Measurements from ENCODE around the gene GNAI3. TPM values are rescaled to one million over a fixed set of nuclear protein-coding genes. Genes with fewer than 3 reads are reported as not detected.
A peak's percentile ranks its signal among the peaks of the same experiment; 100 is the strongest.

Gene GNAI3
- total RNA-seq, 2 experiments from 2014 or later, result 5.1 to 5.4 TPM

DNA sequence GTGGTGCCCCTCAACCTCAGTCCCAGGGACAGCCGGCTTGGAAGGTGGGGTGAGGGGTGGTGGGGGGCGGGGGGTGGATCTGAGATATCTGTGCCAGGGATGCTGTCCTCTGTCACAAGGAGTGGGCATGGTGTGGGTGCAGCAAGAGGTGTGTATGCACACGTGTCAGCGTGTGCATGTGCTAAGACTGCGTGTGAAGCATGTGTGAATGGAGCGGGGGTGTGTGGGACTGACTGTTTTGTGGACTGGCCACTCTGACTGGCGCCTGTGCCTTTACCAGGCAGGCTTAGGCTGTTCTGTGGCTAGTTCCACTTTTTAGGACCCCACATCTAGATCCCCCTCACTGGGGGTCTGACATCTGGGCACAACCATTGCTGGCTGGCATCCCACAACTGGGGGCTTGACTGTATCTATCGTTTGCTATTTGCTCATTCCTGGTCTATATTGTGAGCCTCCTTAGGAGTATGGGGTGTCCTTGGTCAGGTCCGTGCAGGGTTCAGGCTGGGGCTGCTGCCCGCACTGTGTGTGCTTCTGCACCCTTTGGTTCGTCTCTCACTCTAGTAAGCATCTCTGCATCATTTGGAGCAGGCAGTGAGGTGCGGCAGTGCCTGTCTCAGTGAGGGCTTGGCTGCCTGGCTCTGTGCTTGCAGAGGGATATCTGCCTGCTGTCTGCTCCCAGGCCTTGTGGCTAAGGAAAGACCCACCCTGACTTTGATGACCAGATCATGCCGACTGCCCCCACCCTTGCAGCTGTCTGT is 73.1 kb downstream of the GNAI3 start:
- DNase-seq (peak in 2 of 14 experiments; percentile 42 to 51), ATAC-seq (ENCODE audit: poor library complexity) (peak; percentile 12)
- POLR2A ChIA-PET, result interaction anchor here (2.7 kb wide), 1 partner anchor 75 kb away, joined by 13 read pairs; no protein-coding TSS in a partner anchor
- Mint-ChIP-seq H3K27me3 (no peaks in the 10 kb centered on the region), H3K4me3 (peak overlapping the region; percentile 99), H3K36me3 (ENCODE audit: low read depth) (peaks cover 13% of the 10 kb centered on the region), H3K27ac (peak overlapping the region; percentile 89), H3K4me1 (ENCODE audit: low read depth) (peaks cover 80% of the 10 kb centered on the region), H3K9me3 (no peaks in the 10 kb centered on the region)
- CTCF ChIA-PET, result interaction anchor here (1.3 kb wide), 1 partner anchor 75 kb away, joined by 5 read pairs; no protein-coding TSS in a partner anchor
- Histone ChIP-seq H3K27ac (ENCODE audit: low read depth in 1 of 2, low read length in 2 of 2) (peak overlapping the region; percentile 53 to 68), H3K4me3 (ENCODE audit: low read length) (peak overlapping the region; percentile 91), H3K4me1 (ENCODE audit: insufficient read depth, low read length) (peaks cover 73% of the 10 kb centered on the region), H3K36me3 (ENCODE audit: insufficient read depth, low read length) (peaks cover 14% of the 10 kb centered on the region), H3K27me3 (ENCODE audit: control insufficient read depth in 1 of 2, insufficient read depth in 2 of 2, low read length in 2 of 2) (no peaks in the 10 kb centered on the region), H3K9me3 (ENCODE audit: control insufficient read depth in 1 of 2, insufficient read depth in 1 of 2, low read length in 2 of 2) (no peaks in the 10 kb centered on the region)
- TF ChIP-seq, protein P1, sequence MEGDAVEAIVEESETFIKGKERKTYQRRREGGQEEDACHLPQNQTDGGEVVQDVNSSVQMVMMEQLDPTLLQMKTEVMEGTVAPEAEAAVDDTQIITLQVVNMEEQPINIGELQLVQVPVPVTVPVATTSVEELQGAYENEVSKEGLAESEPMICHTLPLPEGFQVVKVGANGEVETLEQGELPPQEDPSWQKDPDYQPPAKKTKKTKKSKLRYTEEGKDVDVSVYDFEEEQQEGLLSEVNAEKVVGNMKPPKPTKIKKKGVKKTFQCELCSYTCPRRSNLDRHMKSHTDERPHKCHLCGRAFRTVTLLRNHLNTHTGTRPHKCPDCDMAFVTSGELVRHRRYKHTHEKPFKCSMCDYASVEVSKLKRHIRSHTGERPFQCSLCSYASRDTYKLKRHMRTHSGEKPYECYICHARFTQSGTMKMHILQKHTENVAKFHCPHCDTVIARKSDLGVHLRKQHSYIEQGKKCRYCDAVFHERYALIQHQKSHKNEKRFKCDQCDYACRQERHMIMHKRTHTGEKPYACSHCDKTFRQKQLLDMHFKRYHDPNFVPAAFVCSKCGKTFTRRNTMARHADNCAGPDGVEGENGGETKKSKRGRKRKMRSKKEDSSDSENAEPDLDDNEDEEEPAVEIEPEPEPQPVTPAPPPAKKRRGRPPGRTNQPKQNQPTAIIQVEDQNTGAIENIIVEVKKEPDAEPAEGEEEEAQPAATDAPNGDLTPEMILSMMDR (IDR thresholded peaks at IDR 0.05), result no peak
- intact Hi-C loops (cut with DNase I, micrococcal nuclease), result loop anchor here (1.0 to 10.0 kb wide), 7 partner anchors 73 to 407 kb away; partner anchors contain the start of genes ATXN7L2 (in 1 of the 2), CYB561D1 (in 1 of the 2), GNAI3 (in 1 of the 2) and PSMA5 (in 1 of the 2)

DNA sequence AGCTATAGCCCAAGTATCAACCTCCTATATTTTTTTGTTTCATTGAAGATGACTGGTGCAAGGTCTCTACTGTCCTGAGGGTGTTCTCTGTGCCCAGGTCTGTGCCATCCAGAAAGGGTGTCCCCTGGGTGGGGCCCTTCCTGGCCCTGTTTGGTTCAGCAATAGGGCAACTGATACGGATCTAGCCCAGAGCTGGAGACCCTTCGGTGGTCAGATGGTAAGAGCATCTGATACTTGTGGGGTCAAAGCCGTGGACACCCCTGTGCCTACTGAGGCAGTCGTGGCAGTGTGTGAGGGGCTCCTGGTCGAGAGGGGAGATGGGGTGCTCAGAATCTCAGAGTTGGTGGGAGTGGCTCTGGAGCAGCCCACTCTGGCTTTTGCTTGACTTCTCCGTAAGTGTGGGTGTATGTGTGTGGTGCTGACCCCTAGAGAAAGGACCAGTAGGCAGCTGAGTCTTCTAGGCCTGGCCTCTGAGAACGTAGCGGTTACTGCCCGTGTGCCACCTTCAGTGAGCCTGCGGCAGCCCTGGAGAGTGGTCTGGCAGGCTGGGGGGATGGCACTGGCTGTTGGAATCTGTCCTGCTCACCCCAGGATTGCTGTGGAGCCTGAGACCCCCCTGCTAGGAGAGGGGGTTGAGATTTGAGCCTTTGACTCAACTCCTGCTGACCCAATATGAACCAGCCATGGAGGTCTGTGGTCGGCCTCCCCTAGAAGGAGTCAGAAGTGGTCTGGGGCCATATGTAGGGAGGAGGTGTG is 73.9 kb downstream of the GNAI3 start:
- H3K27me3 ChIP-seq (ENCODE audit: control insufficient read depth in 1 of 2, insufficient read depth in 2 of 2, low read length in 2 of 2), result no peaks in the 10 kb centered on the region
- peak overlapping the region; percentile 91 for H3K4me3 ChIP-seq (ENCODE audit: low read length)
- peak overlapping the region; percentile 50 to 53 for H3K27ac ChIP-seq (ENCODE audit: low read depth in 1 of 2, low read length in 2 of 2)
- Mint-ChIP-seq H3K4me1 (ENCODE audit: low read depth) (peaks cover 72% of the 10 kb centered on the region), H3K36me3 (ENCODE audit: low read depth) (peaks cover 19% of the 10 kb centered on the region), H3K9me3 (no peaks in the 10 kb centered on the region), H3K4me3 (peak overlapping the region; percentile 99), H3K27me3 (no peaks in the 10 kb centered on the region), H3K27ac (peak overlapping the region; percentile 89)
- ATAC-seq (ENCODE audit: poor library complexity), result no peak
- peaks cover 21% of the 10 kb centered on the region for H3K36me3 ChIP-seq (ENCODE audit: insufficient read depth, low read length)
- intact Hi-C loops (cut with DNase I, micrococcal nuclease), result loop anchor here (5.0 to 10.0 kb wide), 5 partner anchors 130 to 408 kb away; partner anchors contain the start of genes ATXN7L2 (in 1 of the 2), CYB561D1 (in 1 of the 2), PSMA5 (in 1 of the 2) and PSRC1 (in 1 of the 2)
- peak in 1 of 14 experiments; percentile 32 for DNase-seq
- peaks cover 65% of the 10 kb centered on the region for H3K4me1 ChIP-seq (ENCODE audit: insufficient read depth, low read length)
- no peaks in the 10 kb centered on the region for H3K9me3 ChIP-seq (ENCODE audit: control insufficient read depth in 1 of 2, insufficient read depth in 1 of 2, low read length in 2 of 2)
- ChIA-PET CTCF (no interaction called here), POLR2A (interaction anchor here (3.1 kb wide), 1 partner anchor 74 kb away, joined by 20 read pairs; the partner anchor contains the start of gene GNAI3)
- TF ChIP-seq, protein P1 (IDR thresholded peaks at IDR 0.05), result no peak

DNA sequence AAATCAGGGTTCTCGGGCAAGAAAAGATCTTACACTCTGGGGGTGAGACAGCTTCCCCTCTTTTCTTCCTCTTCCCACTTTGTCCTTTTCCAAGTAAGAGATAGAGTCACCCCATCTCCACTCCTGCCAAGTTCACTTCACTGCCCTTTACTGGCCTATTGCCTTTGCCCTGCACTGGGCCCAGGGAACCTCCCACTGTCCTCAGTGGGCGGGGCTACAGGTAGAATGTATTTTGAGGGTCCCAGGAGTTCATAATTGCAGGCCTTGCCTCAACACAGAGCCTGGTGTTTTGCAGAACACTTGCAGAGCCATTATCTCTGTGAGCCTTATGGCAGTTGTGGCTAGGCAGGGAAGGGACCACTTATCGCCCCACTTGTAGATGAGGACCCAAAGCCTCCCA is 74.5 kb downstream of the GNAI3 start:
- ATAC-seq (ENCODE audit: poor library complexity), result no peak
- POLR2A ChIA-PET, result interaction anchor here (3.1 kb wide), 1 partner anchor 74 kb away, joined by 20 read pairs; the partner anchor contains the start of gene GNAI3
- Histone ChIP-seq H3K36me3 (ENCODE audit: insufficient read depth, low read length) (peaks cover 27% of the 10 kb centered on the region), H3K27ac (ENCODE audit: low read depth in 1 of 2, low read length in 2 of 2) (peak overlapping the region; percentile 50 to 53), H3K27me3 (ENCODE audit: control insufficient read depth in 1 of 2, insufficient read depth in 2 of 2, low read length in 2 of 2) (no peaks in the 10 kb centered on the region), H3K9me3 (ENCODE audit: control insufficient read depth in 1 of 2, insufficient read depth in 1 of 2, low read length in 2 of 2) (no peaks in the 10 kb centered on the region), H3K4me3 (ENCODE audit: low read length) (peak overlapping the region; percentile 91), H3K4me1 (ENCODE audit: insufficient read depth, low read length) (peaks cover 60% of the 10 kb centered on the region)
- peaks cover 68% of the 10 kb centered on the region for H3K4me1 Mint-ChIP-seq (ENCODE audit: low read depth)
- peaks cover 25% of the 10 kb centered on the region for H3K36me3 Mint-ChIP-seq (ENCODE audit: low read depth)
- TF ChIP-seq, protein P1 (IDR thresholded peaks at IDR 0.05), result no peak
- intact Hi-C loops (cut with DNase I, micrococcal nuclease), result loop anchor here (5.0 to 10.0 kb wide), 5 partner anchors 131 to 408 kb away; partner anchors contain the start of genes ATXN7L2 (in 1 of the 2), CYB561D1 (in 1 of the 2), PSMA5 (in 1 of the 2) and PSRC1 (in 1 of the 2)
- H3K27me3 Mint-ChIP-seq, result no peaks in the 10 kb centered on the region
- H3K9me3 Mint-ChIP-seq, result no peaks in the 10 kb centered on the region
- peak overlapping the region; percentile 89 for H3K27ac Mint-ChIP-seq
- peak overlapping the region; percentile 99 for H3K4me3 Mint-ChIP-seq
- no peak for DNase-seq
- CTCF ChIA-PET, result interaction anchor here (1.5 kb wide), 1 partner anchor 17 kb away, joined by 9 read pairs; no protein-coding TSS in a partner anchor
